NCI-H1694 treated with DMSO at 0.1 percent for 48 hours (cell line): Measurements from ENCODE around the gene HOXD8.

Experiments used
- DNase-seq: peaks from one replicate; lab custom pipeline; 2025; lab: John Stamatoyannopoulos, UW

HOXD8 gene

DNA sequence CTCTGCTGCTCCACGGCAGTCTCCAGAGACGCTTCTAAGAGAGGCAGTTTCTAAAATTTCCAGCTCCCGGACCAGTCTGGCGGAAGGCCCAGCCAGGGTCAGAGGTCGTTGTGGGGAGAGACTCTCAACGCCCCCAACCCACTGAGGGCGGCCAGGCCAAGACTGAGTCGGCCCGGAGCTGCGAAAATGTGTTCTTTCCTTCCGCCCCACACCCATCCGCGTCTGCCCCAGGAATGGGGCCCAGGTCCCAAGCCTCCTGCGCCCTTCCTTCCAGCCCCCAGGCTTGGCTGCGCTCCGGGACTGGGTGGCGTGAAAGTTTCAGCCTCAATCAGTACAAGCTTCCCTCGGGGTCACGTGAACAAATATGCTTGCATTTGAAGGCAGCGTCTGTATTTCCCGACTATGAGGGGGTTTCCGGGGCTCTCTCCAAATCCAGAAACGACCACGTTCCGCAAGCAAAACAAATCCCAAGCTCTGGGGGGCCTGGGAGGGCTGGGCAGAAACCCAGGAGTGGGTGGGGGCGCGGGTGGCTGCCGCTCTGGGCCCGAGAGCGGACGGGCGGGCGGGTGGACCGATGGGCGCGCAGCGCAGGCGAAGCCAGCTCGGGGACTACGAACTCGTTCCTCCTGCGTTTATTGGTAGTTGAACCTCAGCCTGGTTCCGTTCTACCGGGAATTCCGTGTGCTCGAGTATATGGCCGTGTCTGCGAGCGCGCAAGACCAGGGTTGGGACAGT lies 30.9 kb downstream of the HOXD8 start:
- DNase-seq, result no peak

- no peak for DNase-seq
Measured at GRCh38 chr2:176160986-176161824, 31.7 kb downstream of the HOXD8 start.

DNA sequence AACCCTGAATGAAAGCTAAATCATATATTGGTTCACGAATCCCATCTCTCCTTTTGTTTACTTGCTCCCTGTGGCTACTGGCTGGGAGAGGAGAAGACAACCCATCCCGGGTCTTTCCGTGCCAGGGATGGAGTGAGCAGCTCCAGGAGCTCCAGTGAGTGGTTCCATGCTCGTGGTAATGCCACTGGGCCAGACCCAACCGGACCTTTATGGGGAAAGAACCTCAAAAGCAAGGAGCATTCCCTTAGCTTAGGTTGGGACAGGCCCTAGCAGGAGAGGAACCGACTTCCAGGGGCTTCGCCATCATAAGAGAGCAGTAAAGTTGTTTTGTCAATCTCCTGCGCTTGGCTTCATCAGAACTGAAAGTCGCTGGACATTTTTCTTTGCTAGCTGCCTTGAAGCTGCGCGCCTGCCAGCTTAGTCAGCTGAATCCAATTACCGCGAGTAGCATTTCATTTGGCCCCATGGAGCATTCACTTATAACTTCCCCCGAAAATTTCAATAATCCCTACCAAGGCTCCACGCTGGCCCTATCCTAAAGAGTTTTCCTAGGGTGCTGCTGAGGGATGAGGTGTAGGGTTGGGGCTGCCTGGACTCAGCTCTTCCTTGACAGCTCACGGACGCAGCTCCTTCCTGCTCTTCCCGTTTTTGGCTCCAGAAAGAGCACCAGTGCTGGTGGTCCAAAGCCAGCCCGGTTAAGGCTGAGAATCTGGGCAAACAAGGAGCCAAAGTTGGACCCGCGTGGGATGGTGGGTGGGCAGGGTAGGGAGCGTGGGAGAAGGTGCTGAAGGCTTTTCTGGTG lies 32.5 kb downstream of the HOXD8 start:
- no peak for DNase-seq

GRCh38 chr2:176162911-176163671 lies 33.6 kb downstream of the HOXD8 start:
- no peak for DNase-seq

GRCh38 chr2:176163672-176164056 lies 34.2 kb downstream of the HOXD8 start:
- DNase-seq, result no peak

GRCh38 chr2:176164201-176164600 lies 34.7 kb downstream of the HOXD8 start:
- DNase-seq, result no peak

- no peak for DNase-seq
Measured at GRCh38 chr2:176164611-176165369, 35.3 kb downstream of the HOXD8 start.

DNA sequence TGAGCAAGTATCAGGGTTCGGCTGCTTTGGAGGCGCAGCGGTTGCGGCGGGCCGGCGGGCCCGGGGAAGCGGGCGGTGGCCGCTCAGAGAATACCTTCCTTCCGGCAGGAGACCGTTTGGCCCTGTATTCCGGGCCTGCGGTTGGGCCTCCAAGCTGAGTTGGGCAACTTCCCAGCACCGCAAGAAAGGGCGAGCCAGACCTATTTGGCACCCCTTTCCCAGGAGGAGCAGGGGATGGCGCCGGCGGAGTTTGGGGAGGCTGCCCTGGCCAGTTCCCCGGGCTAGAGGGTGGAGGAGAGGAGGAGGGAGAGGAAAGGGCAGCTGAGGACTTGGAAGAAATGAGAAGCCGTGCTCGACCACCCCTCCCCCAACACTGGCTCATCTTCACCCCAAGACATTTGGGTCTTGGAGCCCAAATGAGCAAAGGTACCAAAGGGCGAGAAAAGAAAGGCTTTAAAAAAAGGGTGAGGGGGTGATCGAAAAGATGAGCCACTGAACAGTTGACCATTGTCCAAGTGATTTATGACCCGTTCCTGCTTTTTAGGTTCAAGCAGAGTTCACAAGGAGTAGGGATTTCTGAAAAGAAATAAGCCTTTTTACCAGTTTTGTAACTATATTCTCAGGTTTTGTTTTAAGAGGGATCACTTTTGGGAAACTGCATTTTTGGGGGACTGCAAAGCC lies 36.0 kb downstream of the HOXD8 start:
- DNase-seq, result no peak

DNA sequence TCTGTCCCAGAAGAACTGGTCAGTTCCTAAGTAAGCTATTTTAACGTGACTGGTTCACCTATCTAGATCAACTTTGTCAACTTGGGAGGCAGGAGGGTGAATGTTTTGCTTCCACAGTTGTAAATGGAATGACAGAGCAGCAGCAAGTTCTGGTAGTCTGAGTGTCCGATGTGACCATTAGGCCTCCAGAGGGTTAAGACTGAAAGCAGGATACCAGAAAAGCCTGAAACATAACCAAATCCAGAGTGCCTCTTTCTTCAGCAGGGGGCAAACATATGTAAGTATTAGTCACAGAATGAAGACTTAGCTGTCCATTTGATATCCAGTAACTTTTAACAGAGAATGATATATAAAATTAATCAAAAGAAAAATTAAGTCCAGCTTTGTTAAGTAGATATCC lies 36.8 kb downstream of the HOXD8 start:
- no peak for DNase-seq

- no peak for DNase-seq
Measured at GRCh38 chr2:176167398-176167797, 37.9 kb downstream of the HOXD8 start.

DNA sequence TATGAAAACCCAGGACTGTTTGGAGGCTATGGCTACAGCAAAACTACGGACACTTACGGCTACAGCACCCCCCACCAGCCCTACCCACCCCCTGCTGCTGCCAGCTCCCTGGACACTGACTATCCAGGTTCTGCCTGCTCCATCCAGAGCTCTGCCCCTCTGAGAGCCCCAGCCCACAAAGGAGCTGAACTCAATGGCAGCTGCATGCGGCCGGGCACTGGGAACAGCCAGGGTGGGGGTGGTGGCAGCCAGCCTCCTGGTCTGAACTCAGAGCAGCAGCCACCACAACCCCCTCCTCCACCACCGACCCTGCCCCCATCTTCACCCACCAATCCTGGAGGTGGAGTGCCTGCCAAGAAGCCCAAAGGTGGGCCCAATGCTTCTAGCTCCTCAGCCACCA lies 39.7 kb downstream of the HOXD8 start:
- no peak for DNase-seq

DNA sequence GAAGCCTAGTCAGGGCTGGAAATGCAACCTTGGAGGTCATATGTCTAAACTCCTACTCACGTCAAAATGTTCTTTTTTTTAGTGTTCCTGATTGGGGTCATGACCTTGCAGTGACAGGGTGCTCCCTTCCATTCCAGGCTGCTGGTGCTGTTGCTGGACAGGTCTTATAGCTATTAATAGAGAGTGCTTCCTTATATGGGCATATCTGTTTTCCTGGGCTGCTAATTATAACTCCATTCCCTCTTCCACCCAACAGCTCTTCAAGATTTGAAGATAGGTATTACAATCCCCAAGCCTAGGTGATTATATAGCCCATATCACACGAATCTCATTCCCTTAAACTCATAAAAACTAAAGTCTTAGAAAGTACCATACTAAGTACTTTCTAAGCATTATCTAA lies 40.2 kb downstream of the HOXD8 start:
- DNase-seq, result no peak

DNA sequence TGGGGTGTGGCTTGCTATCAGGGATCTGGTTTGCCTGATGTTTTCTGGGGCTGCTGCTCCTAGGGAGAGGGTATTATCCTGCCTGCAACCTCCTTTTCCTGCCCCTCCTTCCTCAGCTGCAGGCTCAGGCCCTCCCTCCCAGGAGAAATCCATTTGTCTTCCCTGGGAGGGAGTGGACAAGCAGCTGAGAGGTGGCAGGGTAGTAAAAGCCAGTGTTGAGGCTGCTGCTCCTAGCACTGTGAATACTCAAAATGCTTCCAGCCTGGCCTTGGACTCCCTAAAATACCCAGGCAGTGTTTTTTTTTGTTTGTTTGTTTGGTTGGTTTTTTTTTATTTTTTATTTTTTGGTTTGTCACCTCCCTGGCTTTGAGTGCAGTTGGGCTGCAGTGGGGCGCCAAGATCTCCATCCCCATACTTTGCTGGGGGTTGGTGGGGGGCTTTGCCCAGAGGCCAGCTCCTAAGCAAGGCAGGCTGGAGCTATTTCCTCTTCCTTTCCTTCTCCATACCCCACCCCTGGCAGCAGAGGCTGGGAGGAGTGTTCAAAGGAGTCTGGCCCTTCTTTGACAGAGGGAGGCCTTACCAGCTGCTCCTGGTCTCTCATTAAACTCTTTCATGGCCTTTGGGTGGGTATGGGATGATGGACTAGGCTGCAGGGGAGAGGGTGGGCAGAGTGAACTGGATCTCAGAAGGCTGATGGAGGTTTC lies 41.2 kb downstream of the HOXD8 start:
- no peak for DNase-seq

DNA sequence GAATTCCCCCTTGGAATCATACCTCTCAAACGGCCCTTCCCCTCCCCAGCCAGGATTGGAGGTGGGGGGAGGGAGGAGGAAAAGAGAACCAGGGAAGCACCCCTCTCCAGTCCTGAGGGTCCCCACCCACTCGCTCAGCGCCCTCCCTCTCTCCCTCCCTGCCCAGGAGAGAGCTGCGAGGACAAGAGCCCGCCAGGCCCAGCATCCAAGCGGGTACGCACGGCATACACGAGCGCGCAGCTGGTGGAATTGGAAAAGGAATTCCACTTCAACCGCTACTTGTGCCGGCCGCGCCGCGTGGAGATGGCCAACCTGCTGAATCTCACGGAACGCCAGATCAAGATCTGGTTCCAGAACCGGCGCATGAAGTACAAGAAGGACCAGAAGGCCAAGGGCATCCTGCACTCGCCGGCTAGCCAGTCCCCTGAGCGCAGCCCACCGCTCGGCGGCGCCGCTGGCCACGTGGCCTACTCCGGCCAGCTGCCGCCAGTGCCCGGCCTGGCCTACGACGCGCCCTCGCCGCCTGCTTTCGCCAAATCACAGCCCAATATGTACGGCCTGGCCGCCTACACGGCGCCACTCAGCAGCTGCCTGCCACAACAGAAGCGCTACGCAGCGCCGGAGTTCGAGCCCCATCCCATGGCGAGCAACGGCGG lies 42.0 kb downstream of the HOXD8 start:
- no peak for DNase-seq

GRCh38 chr2:176172007-176172894 lies 42.7 kb downstream of the HOXD8 start:
- DNase-seq, result no peak

- DNase-seq, result no peak
Measured at GRCh38 chr2:176172895-176173566, 43.5 kb downstream of the HOXD8 start.

- no peak for DNase-seq
Measured at GRCh38 chr2:176173567-176174381, 44.3 kb downstream of the HOXD8 start.
